Neural cell (in vitro differentiated cells): ENCODE measurements around the gene HIVEP3.

Source experiments
- CTCF ChIP-seq: fragments of 450-650 bp; IDR thresholded peaks from 2 replicates; pipeline ENCODE4 v1.5.1; 2014; ENCODE audit warnings: antibody characterized with exemption, mild to moderate bottlenecking, moderate library complexity; ENCODE audit not compliant: poor library complexity, severe bottlenecking
- EP300 ChIP-seq: fragments of 450-650 bp; conservative IDR thresholded peaks from 2 replicates; pipeline ENCODE4 v1.6.1; 2014; ENCODE audit warnings: antibody characterized with exemption, mild to moderate bottlenecking, moderate library complexity; ENCODE audit not compliant: poor library complexity, severe bottlenecking
- EZH2 ChIP-seq: fragments of 200-600, 300-800 bp; shearing (Covaris generic), sonication (generic); IDR thresholded peaks from 2 replicates; pipeline ENCODE4 v1.6.1; 2014; ENCODE audit warnings: antibody characterized with exemption, low read length, borderline replicate concordance, mild to moderate bottlenecking; ENCODE audit not compliant: insufficient read depth, poor library complexity, severe bottlenecking
- MXI1 ChIP-seq: fragments of 450-650 bp; conservative IDR thresholded peaks from 2 replicates; pipeline ENCODE4 v1.6.1; 2014; ENCODE audit warnings: antibody characterized with exemption, mild to moderate bottlenecking; ENCODE audit not compliant: poor library complexity, severe bottlenecking
- POLR2AphosphoS5 ChIP-seq: IDR thresholded peaks from 2 replicates; pipeline ENCODE4 v1.6.1; 2012
- RAD21 ChIP-seq: fragments of 450-650 bp; conservative IDR thresholded peaks from 2 replicates; pipeline ENCODE4 v1.6.1; 2014; ENCODE audit warnings: antibody characterized with exemption, mild to moderate bottlenecking, moderate library complexity
- SMC3 ChIP-seq: fragments of 450-650 bp; conservative IDR thresholded peaks from 2 replicates; pipeline ENCODE4 v1.6.1; 2014; ENCODE audit warnings: antibody characterized with exemption, mild to moderate bottlenecking, moderate library complexity; ENCODE audit not compliant: poor library complexity
- TAF1 ChIP-seq: IDR thresholded peaks from 2 replicates; pipeline ENCODE4 v1.6.1; 2012; ENCODE audit warnings: low read depth
- TF ChIP-seq, protein P1 (sequence below): IDR thresholded peaks from 2 replicates; pipeline ENCODE4 v1.6.1; 2012; ENCODE audit warnings: borderline replicate concordance

GRCh38 chr1:41464885-41465284, 453.8 kb downstream of the HIVEP3 start:
- no peak for TF ChIP-seq CTCF
- TF ChIP-seq RAD21: no peak
- TF ChIP-seq POLR2AphosphoS5: no peak
- TF ChIP-seq, protein P1, sequence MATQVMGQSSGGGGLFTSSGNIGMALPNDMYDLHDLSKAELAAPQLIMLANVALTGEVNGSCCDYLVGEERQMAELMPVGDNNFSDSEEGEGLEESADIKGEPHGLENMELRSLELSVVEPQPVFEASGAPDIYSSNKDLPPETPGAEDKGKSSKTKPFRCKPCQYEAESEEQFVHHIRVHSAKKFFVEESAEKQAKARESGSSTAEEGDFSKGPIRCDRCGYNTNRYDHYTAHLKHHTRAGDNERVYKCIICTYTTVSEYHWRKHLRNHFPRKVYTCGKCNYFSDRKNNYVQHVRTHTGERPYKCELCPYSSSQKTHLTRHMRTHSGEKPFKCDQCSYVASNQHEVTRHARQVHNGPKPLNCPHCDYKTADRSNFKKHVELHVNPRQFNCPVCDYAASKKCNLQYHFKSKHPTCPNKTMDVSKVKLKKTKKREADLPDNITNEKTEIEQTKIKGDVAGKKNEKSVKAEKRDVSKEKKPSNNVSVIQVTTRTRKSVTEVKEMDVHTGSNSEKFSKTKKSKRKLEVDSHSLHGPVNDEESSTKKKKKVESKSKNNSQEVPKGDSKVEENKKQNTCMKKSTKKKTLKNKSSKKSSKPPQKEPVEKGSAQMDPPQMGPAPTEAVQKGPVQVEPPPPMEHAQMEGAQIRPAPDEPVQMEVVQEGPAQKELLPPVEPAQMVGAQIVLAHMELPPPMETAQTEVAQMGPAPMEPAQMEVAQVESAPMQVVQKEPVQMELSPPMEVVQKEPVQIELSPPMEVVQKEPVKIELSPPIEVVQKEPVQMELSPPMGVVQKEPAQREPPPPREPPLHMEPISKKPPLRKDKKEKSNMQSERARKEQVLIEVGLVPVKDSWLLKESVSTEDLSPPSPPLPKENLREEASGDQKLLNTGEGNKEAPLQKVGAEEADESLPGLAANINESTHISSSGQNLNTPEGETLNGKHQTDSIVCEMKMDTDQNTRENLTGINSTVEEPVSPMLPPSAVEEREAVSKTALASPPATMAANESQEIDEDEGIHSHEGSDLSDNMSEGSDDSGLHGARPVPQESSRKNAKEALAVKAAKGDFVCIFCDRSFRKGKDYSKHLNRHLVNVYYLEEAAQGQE: no peak
- TF ChIP-seq EZH2: no peak
- no peak for TF ChIP-seq TAF1
- TF ChIP-seq SMC3: no peak
- TF ChIP-seq EP300: no peak
- no peak for TF ChIP-seq MXI1
